ENCODE results near the gene TAOK2. TPM values are rescaled to one million over a fixed set of nuclear protein-coding genes. Genes with fewer than 3 reads are reported as not detected.
A peak's percentile ranks its signal among the peaks of the same experiment; 100 is the strongest.

TAOK2 gene
- polyA plus RNA-seq, 3 donors, result 1.1 to 19.2 (median 2.3) TPM

DNA sequence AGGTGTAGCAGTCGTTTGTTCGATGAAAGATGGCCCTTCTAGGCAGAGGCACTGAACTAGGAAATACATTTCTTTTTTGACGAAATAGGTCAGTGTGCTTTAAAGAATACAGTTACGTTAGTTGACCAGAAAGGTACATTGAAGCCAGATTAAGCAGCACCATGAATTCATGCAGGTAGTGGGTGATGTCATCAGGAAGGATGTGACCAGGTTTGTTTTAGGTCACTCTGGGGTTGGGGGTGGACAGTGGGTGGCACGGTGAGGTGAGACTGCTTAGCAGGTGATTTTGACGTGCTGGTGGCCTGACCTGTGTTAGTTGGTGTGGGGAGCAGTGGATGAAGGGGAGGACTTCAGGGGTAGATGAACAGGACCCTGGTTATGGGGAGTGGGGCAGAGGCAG lies 25.9 kb downstream of the TAOK2 start:
- intact Hi-C loops (cut with micrococcal nuclease), result loop anchor here in 1 of 2 donors (10.0 kb wide), 1 partner anchor 185 kb away; the partner anchor contains the start of genes PAGR1 and PRRT2
- no peak overlapping the region for H3K4me3 Mint-ChIP-seq
- no peak overlapping the region for H2AFZ ChIP-seq (ENCODE audit: insufficient read depth, low read depth, low read length, poor library complexity, severe bottlenecking)

More for the DNA sequence above, 25.9 kb downstream of the TAOK2 start:
- no peak for DNase-seq
- H3K27me3 ChIP-seq (ENCODE audit: control insufficient read depth in 2 of 2, insufficient read depth in 2 of 2, low read length in 2 of 2), result no peaks in the 10 kb centered on the region
- H3K27ac ChIP-seq (ENCODE audit: low read depth in 1 of 2, low read length in 2 of 2), result no peak overlapping the region
- Mint-ChIP-seq H3K36me3 (peaks cover 42 to 60% of the 10 kb centered on the region in 2 donors), H3K4me1 (peaks cover 14% of the 10 kb centered on the region), H3K27me3 (ENCODE audit: low read depth in 3 of 3) (peaks cover 0 to 3% (median 0%) of the 10 kb centered on the region in 3 donors), H3K27ac (peak overlapping the region in 1 of 7 donors; percentile 5), H3K9me3 (no peaks in the 10 kb centered on the region)
- peaks cover 14 to 60% of the 10 kb centered on the region in 2 donors for H3K36me3 ChIP-seq (replicated peaks in 1 of 2; ENCODE audit: control insufficient read depth in 1 of 2, insufficient read depth in 2 of 2, low read length in 2 of 2)
- TF ChIP-seq CTCF (IDR thresholded peaks at IDR 0.05), result no peak
- H3K9me3 ChIP-seq (replicated peaks in 1 of 2; ENCODE audit: control insufficient read depth in 1 of 2, insufficient read depth in 1 of 2, low read length in 2 of 2), result no peaks in the 10 kb centered on the region
- H3K4me1 ChIP-seq (ENCODE audit: control insufficient read depth in 1 of 2, insufficient read depth in 2 of 2, low read length in 2 of 2), result peaks cover 15 to 17% of the 10 kb centered on the region in 2 donors
- no peak overlapping the region for H3K4me3 ChIP-seq (replicated peaks in 1 of 3; ENCODE audit: low read depth in 2 of 3, low read length in 3 of 3)
- 93% methylated on average over 6 of the region's 6 CpGs for WGBS (ENCODE audit: insufficient coverage)
- peaks cover 16% of the 10 kb centered on the region for H3K79me2 ChIP-seq (ENCODE audit: insufficient read depth, low read length)
- H3K9ac ChIP-seq (ENCODE audit: insufficient read depth, low read length, poor library complexity, severe bottlenecking), result no peak overlapping the region
- H3K4me2 ChIP-seq (replicated peaks; ENCODE audit: extremely low read depth, low read length, poor library complexity, severe bottlenecking), result no peak overlapping the region
- peaks cover 4% of the 10 kb centered on the region for H4K20me1 ChIP-seq (ENCODE audit: insufficient read depth, low read length)
